B cell (primary cell): ENCODE measurements around the gene ZC3H7B. TPM values are rescaled to one million over a fixed set of nuclear protein-coding genes. Genes with fewer than 3 reads are reported as not detected.

ENCODE experiments used
- ATAC-seq: fragments of 200-7000 bp; cut with Tn5 transposase; one replicate; pipeline ENCODE4 v1.10.0; 2021; ENCODE audit warnings: low read depth, mild to moderate bottlenecking, moderate number of reproducible peaks, moderate library complexity
- CTCF ChIA-PET: fragments of 350-600 bp; sonication (Branson Sonifier 250); formaldehyde crosslinking; loops from one replicate; lab custom pipeline; 2021; ENCODE audit warnings: antibody characterized with exemption, inconsistent platforms; lab: Charles Lee
- POLR2A ChIA-PET: fragments of 350-600 bp; sonication (Branson Sonifier 250); formaldehyde crosslinking; loops from one replicate; lab custom pipeline; 2021; ENCODE audit warnings: antibody characterized with exemption; lab: Charles Lee
- DNase-seq: peaks from one replicate; pipeline ENCODE4 v3.0.0; 2013
- H2AFZ ChIP-seq: 2 replicates; pipeline ENCODE4 v1.6.1; 2012; ENCODE audit warnings: mild to moderate bottlenecking, low read depth, low read length; ENCODE audit not compliant: insufficient read depth, poor library complexity, severe bottlenecking
- H3K27ac ChIP-seq, 2 donors: 1 replicate in 1 of 2; 2 replicates in 1 of 2; pipeline ENCODE4 v1.5.1; 2012 to 2013; ENCODE audit warnings: low read length in 2 of 2, mild to moderate bottlenecking in 2 of 2, moderate library complexity in 1 of 2
- H3K27me3 ChIP-seq, 4 experiments: fragments of 200-600 bp in 1 of 4; sonication (generic) in 1 of 4; replicated peaks in 1 of 4; 1 replicate in 2 of 4; 2 replicates in 2 of 4; pipeline versions ENCODE4 v1.6.1 to v1.7.0; 2013 to 2016; ENCODE audit warnings: low read length in 3 of 4, mild to moderate bottlenecking in 2 of 4, mixed read lengths in 1 of 4, moderate library complexity in 1 of 4; ENCODE audit not compliant: insufficient read depth in 4 of 4, control insufficient read depth in 3 of 4; ENCODE audit errors: control extremely low read depth in 1 of 4
- H3K36me3 ChIP-seq, 2 experiments: replicated peaks in 1 of 2; 1 replicate in 1 of 2; 2 replicates in 1 of 2; pipeline versions ENCODE4 v1.6.1 to v1.7.1; 2013; ENCODE audit warnings: low read length in 1 of 2; ENCODE audit not compliant: insufficient read depth in 2 of 2, control insufficient read depth in 1 of 2; ENCODE audit errors: control extremely low read depth in 1 of 2, extremely low read depth in 1 of 2
- H3K4me1 ChIP-seq, 2 donors: fragments of 200-600 bp in 1 of 2; sonication (generic) in 1 of 2; 1 replicate in 1 of 2; 2 replicates in 1 of 2; pipeline versions ENCODE4 v1.5.1 to v1.6.1; 2013 to 2017; ENCODE audit warnings: low read length in 2 of 2; ENCODE audit not compliant: control insufficient read depth in 2 of 2, insufficient read depth in 2 of 2
- H3K4me2 ChIP-seq: replicated peaks from 2 replicates; pipeline ENCODE3; 2012; ENCODE audit warnings: mild to moderate bottlenecking, low read depth, low read length; ENCODE audit not compliant: poor library complexity, severe bottlenecking
- H3K4me3 ChIP-seq, 5 experiments: fragments of 200-600 bp in 1 of 5; sonication (generic) in 1 of 5; 1 replicate in 3 of 5; 2 replicates in 2 of 5; pipeline versions ENCODE4 v1.5.1 to v1.7.0; 2011 to 2016; ENCODE audit warnings: low read length in 4 of 5, mild to moderate bottlenecking in 4 of 5, low read depth in 2 of 5, control low read depth in 1 of 5, moderate library complexity in 1 of 5; ENCODE audit not compliant: insufficient read depth in 1 of 5; ENCODE audit errors: control extremely low read depth in 1 of 5, extremely low read depth in 1 of 5
- H3K79me2 ChIP-seq: fragments of 200-600 bp; sonication (generic); one replicate; pipeline ENCODE4 v1.6.0; 2016; ENCODE audit warnings: low read length; ENCODE audit not compliant: control insufficient read depth, insufficient read depth
- H3K9ac ChIP-seq: fragments of 200-600 bp; sonication (generic); 2 replicates; pipeline ENCODE4 v1.6.1; 2017; ENCODE audit warnings: mild to moderate bottlenecking, low read length, moderate library complexity
- H3K9me3 ChIP-seq, 3 donors: one replicate each; pipeline versions ENCODE4 v1.6.1 to v1.7.1; 2013; ENCODE audit warnings: low read length in 2 of 3; ENCODE audit not compliant: control insufficient read depth in 2 of 3, insufficient read depth in 1 of 3; ENCODE audit errors: control extremely low read depth in 1 of 3
- H4K20me1 ChIP-seq: 2 replicates; pipeline ENCODE4 v1.6.0; 2012; ENCODE audit warnings: mild to moderate bottlenecking, low read length; ENCODE audit not compliant: insufficient read depth, control insufficient read depth, poor library complexity, severe bottlenecking
- H3K27ac Mint-ChIP-seq: one replicate; pipeline ENCODE4 v1.8.0; 2021; ENCODE audit warnings: mixed read lengths
- H3K27me3 Mint-ChIP-seq: one replicate; pipeline ENCODE4 v1.8.0; 2021; ENCODE audit warnings: mixed read lengths
- H3K4me1 Mint-ChIP-seq: one replicate; pipeline ENCODE4 v1.8.0; 2021; ENCODE audit warnings: mixed read lengths
- H3K4me3 Mint-ChIP-seq: one replicate; pipeline ENCODE4 v1.8.0; 2021; ENCODE audit warnings: mixed read lengths
- H3K9me3 Mint-ChIP-seq: one replicate; pipeline ENCODE4 v1.8.0; 2022; ENCODE audit warnings: mixed read lengths; ENCODE audit not compliant: insufficient read depth
- EZH2 ChIP-seq: IDR thresholded peaks from 2 replicates; pipeline ENCODE4 v1.6.1; 2012; ENCODE audit warnings: borderline replicate concordance, low read depth, mild to moderate bottlenecking, moderate library complexity, low read length; ENCODE audit not compliant: insufficient read depth, poor library complexity, severe bottlenecking
- WGBS: methylation state at CpG from one replicate; pipeline ENCODE4 v1.1.5; 2013; ENCODE audit warnings: missing lambda C conversion rate; ENCODE audit not compliant: insufficient coverage; 5-methylcytosine and 5-hydroxymethylcytosine counted together
- intact Hi-C: fragments of 100-400 bp; cut with micrococcal nuclease; formaldehyde crosslinking; loops from one replicate; pipeline ENCODE4 v1.10.0; 2022
- polyA plus RNA-seq: library from polyadenylated mRNA; depleted of rRNA; stranded (reverse); fragments of >200 nt; gene quantifications from 2 replicates; pipeline ENCODE4 v1.2.3, GENCODE V29; 2012
- total RNA-seq, 2 donors: library from RNA; stranded (reverse); fragments of 120-200 nt in 1 of 2; gene quantifications; 1 replicate in 1 of 2; 2 replicates in 1 of 2; pipeline versions ENCODE4 v1.2.3 to v1.2.4, GENCODE V29; 2013 to 2022
- TF ChIP-seq, protein P1 (sequence below): fragments of 200-600 bp; IDR thresholded peaks from one replicate; pipeline ENCODE4 v1.8.0; 2022; ENCODE audit warnings: antibody characterized with exemption, mild to moderate bottlenecking

The ZC3H7B gene
- total and polyA plus RNA-seq, 2 donors (not counting 1 experiment from before 2014, with no cell fraction given) = 29.8 to 41.9 TPM

- Histone ChIP-seq H3K9me3 (no peaks in the 10 kb centered on the region), H3K4me3 (peak within 1 kb of the TSS; percentile 56 to 93 (median 70)), H3K4me2 (peak within 1 kb of the TSS; percentile 90), H3K9ac (peak within 1 kb of the TSS; percentile 73), H3K27me3 (no peaks in the 10 kb centered on the region), H3K27ac (peak within 1 kb of the TSS; percentile 93 to 95), H4K20me1 (no peaks in the 10 kb centered on the region), H3K79me2 (peaks cover 3% of the 10 kb centered on the region), H2AFZ (peak within 1 kb of the TSS; percentile 89), H3K4me1 (peaks cover 10 to 18% of the 10 kb centered on the region in 2 donors), H3K36me3 (no peaks in the 10 kb centered on the region)
- DNase-seq (peak; percentile 98), ATAC-seq (peak; percentile 81)
- H3K27ac Mint-ChIP-seq = peak within 1 kb of the TSS; percentile 99
- no peak for TF ChIP-seq EZH2
- TF ChIP-seq, protein P1, sequence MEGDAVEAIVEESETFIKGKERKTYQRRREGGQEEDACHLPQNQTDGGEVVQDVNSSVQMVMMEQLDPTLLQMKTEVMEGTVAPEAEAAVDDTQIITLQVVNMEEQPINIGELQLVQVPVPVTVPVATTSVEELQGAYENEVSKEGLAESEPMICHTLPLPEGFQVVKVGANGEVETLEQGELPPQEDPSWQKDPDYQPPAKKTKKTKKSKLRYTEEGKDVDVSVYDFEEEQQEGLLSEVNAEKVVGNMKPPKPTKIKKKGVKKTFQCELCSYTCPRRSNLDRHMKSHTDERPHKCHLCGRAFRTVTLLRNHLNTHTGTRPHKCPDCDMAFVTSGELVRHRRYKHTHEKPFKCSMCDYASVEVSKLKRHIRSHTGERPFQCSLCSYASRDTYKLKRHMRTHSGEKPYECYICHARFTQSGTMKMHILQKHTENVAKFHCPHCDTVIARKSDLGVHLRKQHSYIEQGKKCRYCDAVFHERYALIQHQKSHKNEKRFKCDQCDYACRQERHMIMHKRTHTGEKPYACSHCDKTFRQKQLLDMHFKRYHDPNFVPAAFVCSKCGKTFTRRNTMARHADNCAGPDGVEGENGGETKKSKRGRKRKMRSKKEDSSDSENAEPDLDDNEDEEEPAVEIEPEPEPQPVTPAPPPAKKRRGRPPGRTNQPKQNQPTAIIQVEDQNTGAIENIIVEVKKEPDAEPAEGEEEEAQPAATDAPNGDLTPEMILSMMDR = no peak
- H3K27me3 Mint-ChIP-seq = no peaks in the 10 kb centered on the region
- POLR2A ChIA-PET = interaction anchor here (0.5 to 2.1 kb wide), 25 partner anchors 10 to 785 kb away, joined by 3 to 36 read pairs (median 5); partner anchors contain the start of genes ACO2, PHF5A, RANGAP1 and ST13
- H3K4me3 Mint-ChIP-seq = peak within 1 kb of the TSS; percentile 88
- CTCF ChIA-PET = interaction anchor here (1.0 to 2.9 kb wide), 11 partner anchors 23 to 1537 kb away, joined by 3 to 12 read pairs (median 4); partner anchors contain the start of genes ACO2, CCDC134, DESI1 and PHF5A
- intact Hi-C loops = loop anchor here (1.0 to 5.0 kb wide), 10 partner anchors 79 to 745 kb away; partner anchors contain the start of genes ACO2, DESI1, L3MBTL2 and MRTFA
- under 1% methylated on average over 80 of the region's 84 CpGs for WGBS
- peaks cover 20% of the 10 kb centered on the region for H3K4me1 Mint-ChIP-seq
- no peaks in the 10 kb centered on the region for H3K9me3 Mint-ChIP-seq
These were observed 80.2 kb downstream of the ZC3H7B start, which contains the start of gene TEF for GRCh38 chr22:41381329-41382097. TSS of gene TEF (plus strand) at chr22:41381942. CDS start at chr22:41382045, 103 bp downstream.
